ENCODE data around the gene UBTD2.
"Not testable (repeated sequence)": the region's sequence is repeated elsewhere in the genome, so short reads cannot be mapped to it uniquely, and the experiment has no call there.

UBTD2 gene, protein sequence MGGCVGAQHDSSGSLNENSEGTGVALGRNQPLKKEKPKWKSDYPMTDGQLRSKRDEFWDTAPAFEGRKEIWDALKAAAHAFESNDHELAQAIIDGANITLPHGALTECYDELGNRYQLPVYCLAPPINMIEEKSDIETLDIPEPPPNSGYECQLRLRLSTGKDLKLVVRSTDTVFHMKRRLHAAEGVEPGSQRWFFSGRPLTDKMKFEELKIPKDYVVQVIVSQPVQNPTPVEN

DNA sequence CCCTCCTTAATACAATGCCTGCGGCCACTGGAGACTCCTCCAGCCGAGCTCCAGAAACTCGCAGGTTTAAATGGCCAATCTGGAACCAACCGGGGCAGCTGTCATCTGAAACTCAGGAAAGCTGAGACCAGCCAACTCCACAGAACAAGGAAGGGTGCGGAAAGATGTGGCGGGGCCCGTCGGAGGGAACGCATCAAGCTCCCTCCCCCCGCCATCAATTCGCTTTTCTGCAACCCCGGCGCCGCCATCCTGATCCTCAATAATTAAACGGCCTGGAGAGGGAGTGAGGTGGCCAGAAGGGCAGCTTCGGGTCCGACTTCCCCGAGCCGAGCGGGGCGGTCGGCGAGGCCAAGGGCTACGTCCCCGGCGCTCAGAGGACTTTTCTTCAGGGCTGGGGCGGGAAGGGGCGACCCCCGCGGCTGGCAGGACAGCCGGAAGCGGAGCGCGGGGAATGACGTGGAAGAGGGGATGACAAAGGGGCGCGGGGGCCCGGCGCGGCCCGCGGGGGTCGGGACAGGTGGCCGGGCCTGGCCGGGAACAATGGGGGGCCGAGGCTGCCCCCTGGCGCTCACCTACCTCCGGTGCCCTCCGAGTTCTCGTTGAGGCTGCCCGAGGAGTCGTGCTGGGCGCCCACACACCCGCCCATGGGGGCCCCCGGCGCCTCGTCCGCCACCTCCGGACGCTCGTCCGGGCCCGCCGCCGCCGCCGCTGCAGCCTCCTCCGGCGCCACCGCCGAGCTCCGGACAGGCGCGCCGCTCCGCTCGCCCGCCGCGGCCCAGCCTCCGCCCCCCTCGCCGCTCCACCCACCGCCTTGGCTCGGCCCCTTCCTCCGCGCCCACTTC, at the start of gene UBTD2:
Gene UBTD2 (minus strand): TSS at position 745 of the 842 bp plus-strand sequence. CDS start 99 bp downstream, at position 646.
- no peak for DNase-seq

DNA sequence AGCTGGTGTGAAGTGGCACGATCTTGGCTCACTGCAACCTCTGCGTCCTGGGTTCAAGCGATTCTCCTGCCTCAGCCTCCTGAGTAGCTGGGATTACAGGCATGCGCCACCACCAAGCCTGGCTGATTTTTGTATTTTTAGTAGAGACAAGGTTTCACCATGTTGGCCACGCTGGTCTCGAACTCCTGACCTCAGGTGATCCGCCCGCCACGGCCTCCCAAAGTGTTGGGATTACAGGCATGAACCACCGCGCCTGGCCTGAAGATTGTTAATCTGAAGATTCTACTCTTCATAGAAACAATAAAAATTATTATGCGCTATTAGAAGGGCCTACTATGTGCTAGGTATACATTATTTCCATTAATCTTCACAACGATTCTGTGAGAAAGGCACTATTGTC, 43.3 kb upstream of the UBTD2 start:
- not testable (repeated sequence) for DNase-seq

DNA sequence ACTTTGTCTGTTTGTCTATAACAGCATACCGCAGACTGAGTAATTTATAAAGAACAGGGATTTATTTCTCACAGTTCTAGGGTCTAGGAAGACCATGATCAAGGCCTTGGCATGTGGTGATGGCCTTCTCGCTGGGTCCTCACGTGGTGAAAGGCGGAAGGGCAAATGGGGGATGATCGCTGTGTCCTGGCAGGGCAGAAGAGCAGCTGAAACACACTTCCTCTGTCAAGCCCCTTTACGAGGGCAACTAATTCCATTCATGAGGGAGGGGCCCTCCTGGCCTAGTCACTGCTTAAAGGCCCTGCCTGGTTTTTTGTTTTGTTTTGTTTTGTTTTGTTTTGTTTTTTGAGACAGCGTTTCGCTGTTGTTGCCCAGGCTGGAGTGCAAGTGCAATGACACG, 41.9 kb upstream of the UBTD2 start:
- DNase-seq: no peak

DNA sequence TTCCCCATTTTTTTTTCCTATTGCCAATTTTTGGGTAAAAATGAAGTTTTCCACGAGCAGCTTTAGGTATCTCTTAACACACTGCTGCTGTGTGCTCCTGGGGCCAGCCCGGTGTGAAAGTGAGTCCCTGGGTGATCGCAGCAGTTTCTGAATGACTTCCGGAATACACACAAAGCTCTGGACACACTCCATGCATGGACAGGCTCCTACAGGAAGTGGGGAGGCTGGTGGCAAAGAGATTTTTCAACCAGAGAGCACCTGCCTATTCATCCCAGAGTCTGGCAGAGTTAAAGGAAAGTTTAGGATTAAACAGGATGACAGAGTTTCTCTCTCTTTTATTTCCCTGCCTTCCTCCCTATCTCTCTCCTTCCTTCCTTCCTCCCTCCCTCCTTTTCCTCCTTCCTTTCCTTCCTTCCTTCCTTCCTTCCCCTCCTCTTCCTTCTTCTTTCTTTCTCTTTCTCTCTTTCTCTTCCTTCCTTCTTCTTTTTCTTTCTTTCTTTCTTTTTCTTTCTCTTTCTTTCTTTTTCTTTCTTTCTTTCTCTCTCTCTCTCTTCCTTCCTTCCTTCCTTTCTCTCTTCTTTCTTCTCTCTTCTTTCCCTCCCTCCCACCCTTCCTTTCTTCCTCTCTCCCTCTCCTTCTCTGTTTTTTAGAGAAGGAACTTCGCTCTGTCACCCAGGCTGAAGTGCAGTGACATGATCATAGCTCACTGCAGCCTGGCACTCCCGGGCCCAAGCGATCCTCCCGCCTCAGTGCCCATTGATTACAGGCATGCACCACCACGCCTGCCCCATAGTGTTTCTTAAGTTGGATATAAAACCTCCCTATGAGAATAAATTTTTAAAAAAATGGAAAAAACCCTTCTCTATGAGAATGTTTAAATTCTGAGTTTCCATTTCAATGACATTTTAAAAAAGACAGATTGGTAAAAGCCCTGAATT, 38.7 kb upstream of the UBTD2 start:
- no peak for DNase-seq

DNA sequence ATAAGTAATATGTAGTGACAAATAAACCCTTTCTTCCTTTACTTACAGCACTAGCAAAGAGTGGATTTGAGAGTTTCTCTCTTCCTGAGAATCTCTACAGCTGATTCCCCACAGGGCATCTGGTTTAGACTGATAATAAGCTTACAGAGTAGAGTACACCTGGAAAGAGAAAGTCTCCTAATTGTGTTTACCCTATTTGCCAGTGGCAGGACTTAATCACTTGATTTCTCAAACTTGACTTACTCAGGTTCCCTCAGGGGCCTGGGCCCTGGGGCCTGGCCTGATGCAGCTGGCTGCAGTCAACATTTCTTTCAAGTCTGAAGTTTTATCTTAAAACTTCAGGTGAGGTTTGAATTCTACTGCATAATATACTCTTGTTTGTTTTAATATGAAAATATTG, 38.0 kb upstream of the UBTD2 start:
- DNase-seq: no peak

DNA sequence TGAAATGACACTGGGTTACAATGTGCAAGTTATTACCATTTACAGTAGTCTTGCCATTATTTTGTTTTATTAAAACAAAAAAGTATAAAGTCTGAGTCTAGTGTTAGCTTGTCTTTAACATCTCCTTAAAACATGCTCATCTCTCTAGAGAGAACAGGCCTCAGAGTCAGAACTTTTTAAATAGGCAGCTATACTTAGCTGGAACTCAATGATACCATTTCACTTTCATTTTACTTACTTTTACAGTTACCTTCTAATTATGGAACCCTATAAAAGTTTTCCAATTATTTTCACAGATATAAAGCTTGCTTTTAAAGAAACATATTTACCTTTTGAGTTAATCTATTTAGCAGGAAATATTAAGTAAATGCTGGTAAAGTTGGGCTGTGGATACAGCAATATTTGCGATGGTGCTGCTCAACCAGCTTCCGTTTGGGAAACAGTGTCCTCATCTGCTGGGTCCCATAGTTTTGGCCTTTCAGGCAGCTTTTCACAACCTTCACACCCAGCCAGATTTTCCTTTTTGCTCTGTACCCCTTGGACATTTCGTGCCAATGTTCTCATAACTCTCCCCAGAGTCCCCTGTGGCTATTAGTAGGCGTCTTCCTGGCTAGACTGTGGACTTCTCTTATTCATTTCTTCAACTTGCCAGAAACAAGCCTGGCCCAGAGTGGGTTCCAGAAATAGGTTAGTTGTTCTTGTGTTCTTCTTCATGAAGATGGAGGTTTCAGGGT, 36.3 kb upstream of the UBTD2 start:
- no peak for DNase-seq

DNA sequence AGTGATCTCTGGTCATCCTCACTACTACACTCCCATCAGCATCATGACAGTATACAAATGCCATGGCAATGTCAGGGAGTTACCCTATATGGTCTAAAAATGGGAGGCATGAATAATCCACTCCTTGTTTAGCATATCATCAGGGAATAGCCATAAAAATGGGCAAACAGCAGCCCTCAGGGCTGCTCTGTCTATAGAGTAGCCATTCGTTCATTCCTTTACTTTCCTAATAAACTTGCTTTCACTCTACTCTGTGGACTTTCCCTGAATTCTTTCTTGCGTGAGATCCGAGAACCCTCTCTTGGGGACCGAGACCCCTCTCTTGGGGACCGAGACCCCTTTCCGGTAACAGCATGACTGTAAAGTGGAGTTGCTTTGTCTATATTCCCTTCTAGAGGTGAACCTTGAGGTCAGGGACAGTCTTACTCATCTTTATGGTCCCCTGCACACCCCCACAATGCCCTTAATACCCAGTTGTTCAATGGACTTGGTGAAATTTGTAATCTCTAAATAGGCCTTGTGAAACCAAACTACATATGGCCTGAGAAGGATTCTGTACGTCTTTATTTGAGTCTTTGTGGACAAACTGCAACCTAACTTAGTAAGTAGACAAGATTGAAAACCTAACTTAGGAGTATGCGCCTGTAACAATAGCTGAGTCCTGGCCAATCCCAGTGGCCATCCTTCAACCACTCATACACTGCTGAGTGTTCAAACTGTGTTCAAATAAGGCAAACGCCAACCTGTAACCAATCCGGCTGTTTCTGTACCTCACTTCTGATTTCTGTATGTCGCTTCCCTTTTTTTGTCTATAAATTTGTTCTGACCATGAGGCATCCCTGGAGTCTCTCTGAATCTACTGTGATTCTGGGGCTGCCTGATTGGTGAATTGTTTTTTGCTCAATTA, 32.3 kb upstream of the UBTD2 start:
- DNase-seq: no peak

DNA sequence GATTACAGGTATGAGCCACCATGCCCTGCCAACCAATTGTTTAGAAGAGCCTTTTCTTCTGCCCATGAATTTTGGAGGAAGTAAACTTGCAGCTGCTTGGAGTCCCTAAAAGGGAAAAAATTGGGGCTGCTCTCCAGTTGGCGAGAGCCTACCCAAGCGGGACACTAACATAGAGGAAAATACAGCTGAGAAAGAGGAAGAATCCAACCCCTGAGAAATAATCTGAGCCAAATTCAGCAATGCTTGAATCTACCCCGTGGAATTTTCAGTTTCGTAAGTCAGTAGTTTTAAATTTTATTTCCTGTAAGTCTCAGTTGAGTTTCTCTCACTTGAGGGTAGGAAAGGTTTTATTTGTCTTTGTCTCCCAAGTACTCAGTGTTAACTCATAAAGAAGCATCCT, 30.4 kb upstream of the UBTD2 start:
- no peak for DNase-seq

DNA sequence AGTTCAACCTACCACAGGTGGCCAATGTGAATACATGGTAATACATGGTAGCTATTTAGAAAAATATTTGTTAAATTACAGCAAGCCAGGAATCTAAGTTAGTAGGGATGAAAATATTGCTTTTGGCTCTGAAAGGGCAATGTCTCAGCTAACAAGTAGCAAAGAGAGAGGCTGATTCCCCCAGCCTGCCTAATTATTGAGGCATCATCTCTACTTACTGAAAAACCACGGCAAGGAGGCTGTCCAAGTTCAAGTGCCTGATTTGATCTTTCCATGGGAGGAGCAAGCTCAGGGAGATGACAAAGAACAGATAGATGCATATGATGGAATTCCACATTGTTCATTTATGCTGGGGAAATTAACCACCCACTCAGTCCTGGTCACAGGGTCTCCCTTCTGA, 28.7 kb upstream of the UBTD2 start:
- no peak for DNase-seq

DNA sequence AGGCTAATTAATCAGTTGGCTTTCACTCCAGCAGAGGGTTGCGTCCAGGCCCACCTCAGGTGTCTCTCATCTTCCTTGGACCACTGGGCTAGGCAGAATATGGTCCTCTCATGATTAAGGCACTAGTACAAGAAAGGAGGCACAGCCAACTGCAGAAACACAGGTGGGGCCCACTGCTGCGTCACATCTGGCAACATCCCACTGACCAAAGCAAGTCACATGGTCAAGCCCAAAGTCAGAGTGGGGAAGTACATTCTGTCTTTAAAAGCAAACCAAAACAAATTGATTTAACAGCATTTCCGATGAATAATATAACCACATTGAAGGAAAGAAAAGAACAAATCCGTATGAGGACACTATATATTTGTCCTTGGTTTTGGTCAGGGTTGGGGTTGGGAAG, 28.0 kb upstream of the UBTD2 start:
- DNase-seq: no peak

DNA sequence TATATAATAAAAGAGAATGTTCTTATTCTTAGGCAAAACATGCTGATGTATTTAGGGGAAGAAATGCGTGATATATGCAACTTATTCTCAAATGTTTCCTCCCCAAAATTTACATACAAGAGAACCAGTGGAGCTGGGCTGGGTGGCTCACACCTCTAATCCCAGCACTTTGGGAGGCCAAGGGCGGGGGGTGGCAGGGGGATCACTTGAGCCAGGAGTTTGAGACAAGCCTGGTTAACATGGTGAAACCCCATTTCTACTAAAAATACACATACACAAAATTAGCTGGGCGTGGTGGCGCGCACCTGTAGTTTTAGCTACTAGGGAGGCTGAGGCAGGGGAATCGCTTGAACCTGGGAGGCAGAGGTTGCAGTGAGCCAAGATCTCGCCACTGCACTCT, 27.5 kb upstream of the UBTD2 start:
- DNase-seq: no peak

DNA sequence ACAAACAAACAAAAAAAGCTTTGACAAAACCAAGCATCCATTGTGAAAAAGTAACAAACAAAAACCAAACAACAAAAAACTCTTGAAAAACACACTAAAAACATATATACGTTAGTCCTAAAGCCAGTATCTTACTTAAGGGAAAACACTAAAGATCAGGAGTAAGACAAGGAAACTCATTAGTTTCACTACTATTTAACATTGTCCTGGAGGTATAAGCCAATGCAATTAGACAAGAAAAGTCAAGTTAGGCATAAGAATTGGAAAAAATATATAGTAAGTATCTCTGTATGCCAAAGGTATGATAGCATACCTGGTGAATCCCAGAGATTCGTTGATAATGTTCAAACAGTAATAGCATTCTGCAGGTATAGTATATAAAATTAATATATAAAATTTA, 21.8 kb upstream of the UBTD2 start:
- DNase-seq: no peak

DNA sequence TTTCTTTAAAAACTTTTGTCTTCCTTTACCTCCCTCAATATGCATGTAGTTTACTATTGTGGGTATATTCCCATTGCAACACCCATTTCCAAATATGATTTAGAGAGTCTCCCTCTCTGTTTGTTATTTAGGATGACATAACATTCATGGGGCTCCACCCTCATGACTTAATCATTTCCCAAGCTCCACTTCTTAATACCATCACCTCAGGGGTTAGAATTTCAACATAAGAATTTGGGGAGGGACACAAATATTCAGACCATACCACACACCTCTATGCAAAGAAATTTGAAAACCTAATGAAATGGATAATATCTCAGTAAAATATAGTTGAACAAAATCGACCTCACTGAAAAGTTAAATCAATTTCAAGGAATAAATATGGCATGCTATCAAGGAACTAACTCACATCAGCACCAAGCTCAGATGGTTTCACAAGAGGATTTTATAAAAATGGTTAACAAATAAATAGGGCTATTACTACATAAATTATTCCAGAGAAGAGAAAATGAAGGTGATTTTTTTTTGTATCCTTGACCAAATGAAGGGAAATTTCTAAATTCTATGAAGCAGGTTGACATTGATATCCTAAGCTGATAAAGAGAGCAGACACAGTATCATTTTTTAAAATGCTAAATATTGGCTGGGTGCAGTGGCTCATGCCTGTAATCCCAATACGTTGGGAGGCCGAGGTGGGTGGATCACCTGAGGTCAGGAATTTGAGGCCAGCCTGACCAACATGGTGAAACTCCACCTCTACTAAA, 20.2 kb upstream of the UBTD2 start:
- no peak for DNase-seq

DNA sequence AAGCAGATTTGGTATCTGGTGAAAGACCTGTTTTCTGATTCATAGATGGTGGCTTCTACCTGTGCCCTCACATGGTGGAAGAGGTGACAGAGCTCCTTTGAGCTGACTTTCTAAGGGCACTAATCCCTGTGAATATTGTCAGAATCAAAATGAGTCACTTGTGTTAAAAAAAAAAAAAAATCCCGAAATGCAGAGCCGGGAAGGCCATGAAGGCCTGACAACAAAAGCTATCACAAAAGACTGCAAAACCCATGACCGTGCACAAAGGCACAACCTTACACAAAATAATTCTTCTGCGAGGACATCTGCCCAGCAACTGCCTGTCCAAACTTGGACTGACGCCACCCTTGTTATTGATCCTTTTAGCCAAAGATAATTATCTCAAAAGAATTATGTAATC, 19.6 kb upstream of the UBTD2 start:
- no peak for DNase-seq

DNA sequence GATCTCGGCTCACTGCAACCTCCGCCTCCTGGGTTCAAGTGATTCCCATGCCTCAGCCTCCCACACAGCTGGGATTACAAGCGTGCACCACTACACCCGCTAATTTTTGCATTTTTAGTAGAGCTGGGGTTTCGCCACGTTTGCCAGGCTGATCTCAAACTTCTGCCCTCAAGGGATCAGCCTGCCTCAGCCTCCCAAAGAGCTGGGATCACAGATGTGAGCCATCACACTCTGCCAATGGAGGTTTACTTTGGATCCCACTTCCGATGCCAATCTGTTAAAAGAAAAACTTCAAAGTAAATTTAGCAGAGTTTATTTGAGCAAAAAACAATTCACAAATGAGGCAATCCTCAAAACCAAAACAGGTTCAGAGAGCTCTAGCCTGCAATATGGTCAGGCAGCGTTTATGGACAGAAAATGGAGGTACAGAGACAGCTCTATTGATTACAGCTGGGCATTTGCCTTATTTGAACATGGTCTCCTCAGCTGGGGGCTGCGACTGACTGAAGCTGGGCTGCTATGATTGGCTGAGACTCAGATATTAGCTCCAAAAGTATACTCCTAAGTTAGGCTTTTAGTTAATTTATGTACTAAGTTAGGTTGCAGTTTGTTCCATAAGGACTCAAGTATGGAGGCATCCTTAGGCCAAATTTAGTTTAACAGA, 18.6 kb upstream of the UBTD2 start:
- no peak for DNase-seq

DNA sequence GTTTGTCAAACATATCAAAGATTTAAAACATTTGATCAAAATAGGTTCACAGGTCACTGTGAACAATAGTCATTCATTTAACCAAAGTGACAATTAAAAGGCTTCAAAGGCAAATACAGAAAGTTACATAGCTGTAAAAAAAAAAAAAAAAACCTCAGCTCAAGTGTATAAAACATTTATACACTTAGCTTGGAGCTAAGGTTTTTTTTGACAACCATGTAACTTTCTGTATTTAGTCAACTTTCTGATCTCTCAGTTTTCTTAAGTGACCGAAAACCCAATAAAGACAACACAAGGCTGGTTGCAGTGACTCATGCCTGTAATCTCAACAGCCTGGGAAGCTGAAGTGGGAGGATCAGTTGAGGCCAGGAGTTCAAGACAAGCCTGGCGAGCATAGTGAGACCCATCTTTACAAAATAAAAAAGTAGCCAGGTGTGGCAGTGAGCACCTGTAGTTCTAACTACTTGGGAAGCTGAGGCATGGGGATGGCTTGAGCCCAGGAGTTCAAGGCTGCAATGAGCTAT, 16.4 kb upstream of the UBTD2 start:
- no peak for DNase-seq

DNA sequence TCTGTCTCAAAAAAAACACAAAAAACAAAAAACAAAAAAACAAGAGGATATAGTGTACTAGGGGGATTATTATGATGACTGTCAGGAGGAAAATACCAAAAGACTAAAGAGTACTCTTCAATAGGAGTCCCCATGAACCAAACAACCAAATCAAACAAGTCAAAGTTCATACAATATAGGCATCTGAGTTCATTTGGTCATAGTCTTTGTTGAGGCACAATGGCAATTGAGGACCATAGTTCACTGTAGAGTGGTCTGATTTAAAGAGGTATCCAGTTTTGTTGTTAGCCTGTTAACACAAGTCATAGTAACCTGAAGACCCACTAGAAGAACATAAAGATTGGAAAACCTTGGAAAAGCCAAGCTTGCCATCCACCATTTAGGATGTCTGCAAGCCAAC, 11.3 kb upstream of the UBTD2 start:
- no peak for DNase-seq

DNA sequence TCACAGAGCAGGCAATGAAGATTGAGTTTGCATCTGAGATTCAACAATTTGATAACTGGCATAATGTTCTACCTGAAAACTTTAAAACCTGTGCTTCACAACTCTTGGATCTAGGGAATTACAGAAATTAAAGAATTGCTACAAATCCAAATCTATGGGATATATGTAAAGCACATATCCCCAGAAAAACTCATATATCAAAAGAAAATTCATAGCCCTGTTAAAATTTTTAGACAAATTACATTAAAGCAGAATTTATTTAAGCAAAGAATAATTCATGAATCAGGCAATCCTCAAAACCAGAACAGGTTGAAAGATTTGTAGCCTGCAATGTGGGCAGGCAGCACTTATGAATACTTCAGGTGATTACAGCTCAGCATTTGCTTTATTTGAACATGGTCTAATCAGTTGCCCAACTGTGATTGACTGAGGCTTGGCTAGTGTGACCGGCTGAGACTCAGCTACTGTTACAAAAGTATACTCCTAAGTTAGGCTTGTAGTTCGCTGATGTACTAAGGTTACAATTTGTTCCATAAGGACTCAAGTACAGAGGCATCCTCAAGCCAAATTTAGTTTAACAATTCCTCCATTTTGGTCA, 10.3 kb upstream of the UBTD2 start:
- no peak for DNase-seq

DNA sequence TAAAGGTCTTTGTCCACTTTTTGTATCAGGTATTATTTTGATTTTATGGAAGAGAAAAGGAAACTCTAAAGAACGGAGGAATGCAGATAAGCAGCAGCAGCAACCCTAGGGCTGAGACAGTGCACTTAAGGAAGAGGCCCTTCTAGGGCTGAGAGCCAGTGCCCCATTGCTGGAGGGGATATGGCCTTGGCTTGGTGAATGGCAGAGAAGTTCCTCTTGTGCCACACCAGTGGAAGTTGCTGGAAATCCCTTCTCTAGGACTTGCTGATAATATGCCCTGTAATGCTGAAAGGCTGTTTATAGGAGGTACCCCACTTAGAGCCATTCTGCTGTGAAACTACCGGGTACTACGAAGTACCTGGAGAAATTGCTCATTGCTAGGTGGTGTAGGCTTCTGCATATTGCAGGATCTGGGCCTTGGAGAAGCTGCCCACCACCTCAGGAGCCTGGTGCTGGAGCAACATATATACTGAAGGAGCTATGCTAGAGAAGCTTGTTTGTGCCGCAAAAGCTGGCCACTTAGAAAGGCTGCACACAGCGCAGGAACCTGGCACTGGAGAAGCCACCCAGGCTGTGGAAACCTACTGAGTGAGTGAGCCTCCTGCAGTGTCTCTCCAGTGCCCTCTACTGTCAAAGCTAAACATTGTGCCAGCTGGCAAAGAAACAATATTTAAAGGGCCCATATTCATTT, 9.6 kb upstream of the UBTD2 start:
- peak; percentile 43 for DNase-seq
